NT2/D1 (cell line): ENCODE results near the gene PLCXD3.

Source experiments
- SUZ12 ChIP-seq: IDR thresholded peaks from 2 replicates; pipeline ENCODE4 v1.6.1; 2011; ENCODE audit not compliant: insufficient read length, insufficient read depth; ENCODE audit errors: extremely low read depth
- YY1 ChIP-seq: IDR thresholded peaks from 2 replicates; pipeline ENCODE4 v1.6.1; 2011; ENCODE audit not compliant: insufficient read length, insufficient read depth
- ZNF274 ChIP-seq: IDR thresholded peaks from 2 replicates; pipeline ENCODE4 v1.6.1; 2011; ENCODE audit warnings: mild to moderate bottlenecking, low read depth, low read length

DNA sequence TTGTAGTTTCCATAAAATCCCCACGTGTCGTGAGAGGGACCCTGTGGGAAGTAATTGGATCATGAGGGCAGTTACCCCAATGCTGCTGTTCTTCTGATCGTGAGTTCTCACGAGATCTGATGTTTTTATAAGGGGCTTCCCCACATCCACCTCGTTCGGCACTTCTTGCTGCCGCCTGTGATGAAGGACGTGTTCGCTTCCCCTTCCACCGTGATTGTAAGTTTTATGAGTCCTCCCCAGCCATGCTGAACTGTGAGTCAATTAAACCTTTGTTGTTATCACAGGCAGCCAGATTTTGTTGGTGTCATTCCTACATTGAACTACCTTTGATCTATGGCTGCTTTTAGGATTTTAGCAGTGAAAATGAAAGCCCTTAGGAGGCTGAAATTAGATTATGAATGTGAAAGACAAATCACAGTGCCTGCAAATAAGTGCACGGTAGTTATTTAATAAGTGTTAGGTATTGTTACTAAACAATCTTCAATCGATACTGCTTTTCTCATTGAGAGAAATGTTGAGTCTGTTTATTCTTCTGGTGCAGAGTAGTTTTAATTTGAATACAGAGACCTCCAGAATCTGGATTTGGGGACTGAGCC lies 229.1 kb downstream of the PLCXD3 start:
- no peak for TF ChIP-seq SUZ12
- TF ChIP-seq ZNF274: no peak
- no peak for TF ChIP-seq YY1
